GM12801 (cell line): Measurements from ENCODE around the gene IKZF1.

Experiments
- TF ChIP-seq, protein P1 (sequence below): IDR thresholded peaks from one replicate; pipeline ENCODE4 v1.5.1; 2011; ENCODE audit warnings: control low read depth; ENCODE audit not compliant: insufficient read length; ENCODE audit errors: extremely low read depth

IKZF1 gene

GRCh38 chr7:50283731-50284130 lies 20.8 kb upstream of the IKZF1 start:
- TF ChIP-seq, protein P1, sequence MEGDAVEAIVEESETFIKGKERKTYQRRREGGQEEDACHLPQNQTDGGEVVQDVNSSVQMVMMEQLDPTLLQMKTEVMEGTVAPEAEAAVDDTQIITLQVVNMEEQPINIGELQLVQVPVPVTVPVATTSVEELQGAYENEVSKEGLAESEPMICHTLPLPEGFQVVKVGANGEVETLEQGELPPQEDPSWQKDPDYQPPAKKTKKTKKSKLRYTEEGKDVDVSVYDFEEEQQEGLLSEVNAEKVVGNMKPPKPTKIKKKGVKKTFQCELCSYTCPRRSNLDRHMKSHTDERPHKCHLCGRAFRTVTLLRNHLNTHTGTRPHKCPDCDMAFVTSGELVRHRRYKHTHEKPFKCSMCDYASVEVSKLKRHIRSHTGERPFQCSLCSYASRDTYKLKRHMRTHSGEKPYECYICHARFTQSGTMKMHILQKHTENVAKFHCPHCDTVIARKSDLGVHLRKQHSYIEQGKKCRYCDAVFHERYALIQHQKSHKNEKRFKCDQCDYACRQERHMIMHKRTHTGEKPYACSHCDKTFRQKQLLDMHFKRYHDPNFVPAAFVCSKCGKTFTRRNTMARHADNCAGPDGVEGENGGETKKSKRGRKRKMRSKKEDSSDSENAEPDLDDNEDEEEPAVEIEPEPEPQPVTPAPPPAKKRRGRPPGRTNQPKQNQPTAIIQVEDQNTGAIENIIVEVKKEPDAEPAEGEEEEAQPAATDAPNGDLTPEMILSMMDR = no peak

DNA sequence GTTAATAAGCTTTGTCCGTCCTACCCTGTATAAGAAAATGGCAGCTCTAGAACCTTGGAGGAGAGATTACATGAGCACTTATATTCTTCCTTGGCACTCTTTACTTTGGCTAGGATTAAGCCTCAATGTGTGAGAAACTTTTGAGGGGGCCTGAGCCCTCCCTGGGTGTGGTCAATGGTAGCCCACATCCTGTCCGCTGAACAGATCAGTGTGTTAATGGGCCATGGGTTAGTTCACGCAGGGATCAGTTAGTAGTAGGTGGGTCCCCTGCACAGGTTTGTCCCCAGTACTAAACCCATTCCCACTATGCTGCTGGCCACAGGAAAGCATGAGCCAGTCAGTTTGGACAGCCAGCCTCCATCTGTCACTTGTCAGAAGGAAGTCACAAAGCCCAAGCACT lies 20.2 kb upstream of the IKZF1 start:
- TF ChIP-seq, protein P1 = no peak

- TF ChIP-seq, protein P1 = no peak
Observed at GRCh38 chr7:50285269-50285668, 19.2 kb upstream of the IKZF1 start.

- TF ChIP-seq, protein P1 = no peak
Observed at GRCh38 chr7:50287129-50287528, 17.4 kb upstream of the IKZF1 start.

DNA sequence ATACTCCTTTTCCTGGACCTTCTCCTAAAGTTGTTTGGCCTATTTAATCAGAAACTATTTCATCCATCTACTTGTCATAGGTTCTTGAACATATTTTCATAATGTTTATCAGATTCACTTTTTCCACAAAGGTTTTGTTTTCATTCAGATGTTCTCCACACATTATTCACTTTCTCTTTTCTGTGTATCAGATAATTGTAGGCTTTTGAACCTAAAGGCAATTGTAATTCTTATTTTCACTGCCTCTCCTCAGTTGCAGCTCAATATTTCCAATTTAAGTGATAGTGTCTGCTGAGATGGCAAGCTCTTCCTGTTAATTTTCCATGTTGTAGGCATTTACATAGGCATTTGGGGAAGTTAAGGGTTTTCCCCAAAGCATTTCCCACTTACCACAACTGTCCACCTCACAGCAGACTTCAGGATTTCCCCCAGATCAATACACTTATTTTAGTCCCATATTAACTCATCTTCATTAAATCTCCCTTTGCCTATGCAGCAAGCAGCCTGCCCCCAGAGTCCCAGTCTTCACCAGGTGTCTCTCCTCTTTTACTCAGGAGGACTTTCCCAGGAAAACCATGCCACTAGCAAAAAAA lies 12.3 kb upstream of the IKZF1 start:
- TF ChIP-seq, protein P1 = no peak

GRCh38 chr7:50292763-50293162 lies 11.8 kb upstream of the IKZF1 start:
- TF ChIP-seq, protein P1 = no peak

DNA sequence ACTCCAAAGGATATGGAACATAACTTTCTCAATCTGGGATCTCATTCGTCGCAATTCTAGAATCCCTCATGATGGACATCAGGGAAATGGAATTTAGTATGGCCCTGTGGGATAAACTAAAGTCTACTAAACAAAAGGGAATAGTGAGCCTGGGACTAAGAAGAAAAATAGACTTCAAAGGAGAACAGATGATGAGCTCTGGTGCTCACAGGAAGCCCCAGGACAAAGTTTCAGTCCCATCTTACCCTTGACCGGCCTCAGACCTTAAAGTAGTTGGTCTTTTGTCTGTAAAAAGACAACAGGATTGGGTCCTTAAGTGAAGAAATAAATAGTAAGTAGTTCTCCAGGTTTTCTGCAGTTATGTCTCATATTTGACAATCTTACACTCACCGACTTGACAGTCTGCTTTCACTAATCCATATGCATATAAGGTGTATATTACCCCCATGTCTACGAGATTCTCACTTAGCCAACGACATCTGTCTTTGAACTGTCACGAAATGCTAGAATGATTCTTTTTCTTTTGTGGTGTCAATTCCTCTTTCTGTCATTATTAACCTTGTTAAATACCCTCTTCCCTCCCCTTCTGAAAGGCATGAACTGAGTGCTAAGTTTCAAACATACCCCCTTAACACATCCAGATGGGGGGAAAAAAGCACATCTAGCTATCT lies 10.9 kb upstream of the IKZF1 start:
- TF ChIP-seq, protein P1 = no peak

- TF ChIP-seq, protein P1 = no peak
Observed at GRCh38 chr7:50295133-50295532, 9.4 kb upstream of the IKZF1 start.
